SU-DHL-6 (cell line): ENCODE measurements around the gene MRPS34.

Experiments
- H2AFZ ChIP-seq: fragments of 200-600 bp; sonication (generic); 2 replicates; pipeline ENCODE4 v1.6.1; 2014; ENCODE audit warnings: low read depth, mild to moderate bottlenecking, moderate library complexity, mixed read lengths, antibody characterized with exemption, low read length; ENCODE audit not compliant: severe bottlenecking
- H3F3A ChIP-seq: fragments of 200-600 bp; shearing (Covaris generic); 2 replicates; pipeline ENCODE4 v1.6.0; 2016; ENCODE audit warnings: antibody characterized with exemption, mild to moderate bottlenecking; ENCODE audit not compliant: insufficient read depth
- H3K27ac ChIP-seq: fragments of 200-600 bp; sonication (generic); 2 replicates; pipeline ENCODE4 v1.5.1; 2016; ENCODE audit warnings: low read depth, mild to moderate bottlenecking, low read length, moderate library complexity, mixed read lengths
- H3K27me3 ChIP-seq: fragments of 200-600 bp; sonication (generic), shearing (Covaris generic); 2 replicates; pipeline ENCODE4 v1.6.0; 2014; ENCODE audit warnings: mild to moderate bottlenecking, low read length
- H3K36me3 ChIP-seq: fragments of 200-600 bp; sonication (generic); 2 replicates; pipeline ENCODE4 v1.6.1; 2014; ENCODE audit warnings: mild to moderate bottlenecking, low read length, mixed read lengths
- H3K4me2 ChIP-seq: fragments of 300-600, 200-600 bp; shearing (Covaris generic), sonication (generic); 2 replicates; pipeline ENCODE4 v1.6.0; 2014; ENCODE audit warnings: low read length, low read depth, mild to moderate bottlenecking; ENCODE audit not compliant: poor library complexity, severe bottlenecking
- H3K4me3 ChIP-seq: fragments of 200-600 bp; sonication (generic); 2 replicates; pipeline ENCODE4 v1.5.1; 2014; ENCODE audit warnings: antibody characterized with exemption, low read length, mild to moderate bottlenecking, mixed read lengths; ENCODE audit not compliant: insufficient read depth, poor library complexity, severe bottlenecking
- H3K79me2 ChIP-seq: fragments of 200-600 bp; sonication (generic); 2 replicates; pipeline ENCODE4 v1.6.1; 2014; ENCODE audit warnings: mild to moderate bottlenecking, low read length, moderate library complexity; ENCODE audit not compliant: insufficient read depth
- H3K9ac ChIP-seq: fragments of 200-600 bp; sonication (generic); 2 replicates; pipeline ENCODE4 v1.7.0; 2014; ENCODE audit warnings: mild to moderate bottlenecking, low read length
- H3K9me2 ChIP-seq: fragments of 200-600 bp; sonication (generic); replicated peaks from 2 replicates; pipeline ENCODE4 v1.6.1; 2014; ENCODE audit warnings: low read length; ENCODE audit not compliant: insufficient read depth
- H3K9me3 ChIP-seq: fragments of 200-600 bp; sonication (generic); 2 replicates; pipeline ENCODE4 v1.6.1; 2014; ENCODE audit warnings: low read length, mixed read lengths; ENCODE audit not compliant: insufficient read depth
- H4K20me1 ChIP-seq: fragments of 200-600 bp; sonication (generic); 2 replicates; pipeline ENCODE4 v1.6.1; 2014; ENCODE audit warnings: low read depth, mild to moderate bottlenecking, antibody characterized with exemption, low read length, moderate library complexity, mixed read lengths
- EZH2phosphoT487 ChIP-seq: fragments of 200-600 bp; sonication (generic), shearing (Covaris generic); conservative IDR thresholded peaks from 2 replicates; pipeline ENCODE4 v1.6.1; 2018; ENCODE audit warnings: mild to moderate bottlenecking, antibody characterized with exemption, low read length, moderate library complexity, mixed read lengths
- TF ChIP-seq, protein P1 (sequence below): fragments of 200-600 bp; sonication (generic); IDR thresholded peaks from one replicate; pipeline ENCODE4 v1.5.1; 2017; ENCODE audit warnings: antibody characterized with exemption, mild to moderate bottlenecking, low read length, moderate library complexity; ENCODE audit not compliant: insufficient read depth, poor library complexity, severe bottlenecking

MRPS34 gene

DNA sequence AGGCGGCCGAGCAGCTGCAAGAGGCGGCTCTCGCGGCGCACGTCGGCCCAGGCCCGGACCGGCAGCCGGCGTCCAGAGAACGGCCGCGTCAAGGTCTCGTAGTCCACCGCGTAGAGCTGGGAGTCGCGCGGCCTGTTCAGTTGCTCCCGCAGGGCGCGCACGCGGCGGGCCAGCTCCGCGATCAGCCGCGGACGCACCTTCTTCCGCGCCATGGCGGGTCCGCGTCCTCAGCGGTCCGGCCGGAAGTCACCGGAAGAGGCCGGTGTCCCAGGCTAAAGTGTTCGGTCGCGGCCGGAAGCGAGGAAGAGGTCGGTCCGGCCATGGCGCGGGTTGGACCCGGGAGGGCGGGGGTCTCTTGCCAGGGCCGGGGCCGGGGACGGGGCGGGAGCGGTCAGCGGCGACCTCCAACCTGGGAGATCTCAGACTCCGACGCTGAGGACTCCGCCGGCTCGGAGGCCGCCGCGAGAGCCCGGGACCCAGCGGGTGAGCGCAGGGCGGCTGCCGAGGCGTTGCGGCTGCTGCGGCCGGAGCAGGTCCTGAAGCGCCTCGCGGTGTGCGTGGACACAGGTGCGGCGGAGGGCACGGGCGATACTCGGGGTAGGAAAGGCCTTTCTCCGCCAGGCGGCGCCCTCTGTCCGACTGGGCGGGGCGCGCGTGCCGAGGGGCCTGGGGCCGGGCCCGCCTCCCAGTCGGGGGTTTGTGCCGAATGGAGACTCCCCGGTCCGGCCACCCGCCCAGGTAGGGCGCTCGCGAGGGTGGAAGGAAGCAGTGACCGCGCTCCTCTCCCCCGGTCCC lies at the start of gene MRPS34:
Gene MRPS34 (minus strand): TSS at position 227 of the 795 bp plus-strand sequence. CDS start 15 bp downstream, at position 212.
- peaks cover 16% of the 10 kb centered on the region; the same call in 1 of the 2 replicates for H3F3A ChIP-seq
- H3K27ac ChIP-seq, result peak within 1 kb of the TSS; percentile 84
- H3K4me2 ChIP-seq, result peak within 1 kb of the TSS; percentile 95
- peak within 1 kb of the TSS; percentile 93 for H3K9ac ChIP-seq
- no peaks in the 10 kb centered on the region for H3K36me3 ChIP-seq
- no peaks in the 10 kb centered on the region for H3K9me2 ChIP-seq
- TF ChIP-seq, protein P1, sequence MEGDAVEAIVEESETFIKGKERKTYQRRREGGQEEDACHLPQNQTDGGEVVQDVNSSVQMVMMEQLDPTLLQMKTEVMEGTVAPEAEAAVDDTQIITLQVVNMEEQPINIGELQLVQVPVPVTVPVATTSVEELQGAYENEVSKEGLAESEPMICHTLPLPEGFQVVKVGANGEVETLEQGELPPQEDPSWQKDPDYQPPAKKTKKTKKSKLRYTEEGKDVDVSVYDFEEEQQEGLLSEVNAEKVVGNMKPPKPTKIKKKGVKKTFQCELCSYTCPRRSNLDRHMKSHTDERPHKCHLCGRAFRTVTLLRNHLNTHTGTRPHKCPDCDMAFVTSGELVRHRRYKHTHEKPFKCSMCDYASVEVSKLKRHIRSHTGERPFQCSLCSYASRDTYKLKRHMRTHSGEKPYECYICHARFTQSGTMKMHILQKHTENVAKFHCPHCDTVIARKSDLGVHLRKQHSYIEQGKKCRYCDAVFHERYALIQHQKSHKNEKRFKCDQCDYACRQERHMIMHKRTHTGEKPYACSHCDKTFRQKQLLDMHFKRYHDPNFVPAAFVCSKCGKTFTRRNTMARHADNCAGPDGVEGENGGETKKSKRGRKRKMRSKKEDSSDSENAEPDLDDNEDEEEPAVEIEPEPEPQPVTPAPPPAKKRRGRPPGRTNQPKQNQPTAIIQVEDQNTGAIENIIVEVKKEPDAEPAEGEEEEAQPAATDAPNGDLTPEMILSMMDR, result peak; percentile 78
- no peak for TF ChIP-seq EZH2phosphoT487
- no peaks in the 10 kb centered on the region for H3K9me3 ChIP-seq
- peak within 1 kb of the TSS; percentile 37 for H2AFZ ChIP-seq
- H3K79me2 ChIP-seq, result peaks cover 16% of the 10 kb centered on the region
- H3K4me3 ChIP-seq, result peak within 1 kb of the TSS; percentile 90
- no peaks in the 10 kb centered on the region for H3K27me3 ChIP-seq
- H4K20me1 ChIP-seq, result no peaks in the 10 kb centered on the region

DNA sequence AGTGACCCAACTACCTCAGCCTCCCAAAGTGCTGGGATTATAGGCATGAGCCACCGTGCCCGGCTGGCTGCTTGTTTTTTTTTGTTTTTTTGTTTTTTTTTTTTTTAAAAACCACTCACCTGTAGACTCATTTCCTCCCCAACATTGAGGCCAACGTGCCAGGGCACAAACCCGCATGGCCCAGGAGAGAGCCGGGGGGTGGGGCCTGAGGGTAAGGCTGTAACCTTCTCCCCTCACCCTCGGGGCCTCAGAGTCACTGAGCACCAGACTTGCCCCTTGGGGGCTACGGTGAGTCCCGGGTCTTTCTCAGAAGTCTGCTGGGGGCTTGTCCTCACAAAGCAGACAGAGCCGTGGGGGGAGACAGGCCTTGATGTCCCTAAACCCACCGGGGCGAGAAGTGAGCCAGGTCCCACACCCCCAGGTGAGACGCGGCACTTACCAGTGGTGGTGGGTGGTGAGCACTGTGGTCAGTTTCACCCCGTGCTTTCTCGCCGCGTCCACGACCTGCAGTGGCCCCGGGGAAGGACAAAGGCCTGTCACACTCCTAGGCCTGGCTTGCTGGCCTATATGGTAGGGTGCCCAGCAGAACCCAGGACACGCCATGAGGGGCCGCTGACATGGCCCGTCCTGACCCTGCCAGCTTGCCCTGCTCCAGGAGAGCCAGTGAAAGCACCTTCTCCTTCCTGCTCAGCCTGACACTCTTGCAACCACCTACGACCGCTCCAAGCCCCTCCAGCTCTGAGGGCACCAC lies 49.1 kb upstream of the MRPS34 start:
- Histone ChIP-seq H3K4me2 (no peak overlapping the region), H2AFZ (no peak overlapping the region), H3K79me2 (no peaks in the 10 kb centered on the region), H3K27ac (no peak overlapping the region), H3F3A (no peaks in the 10 kb centered on the region), H4K20me1 (no peaks in the 10 kb centered on the region), H3K9me3 (no peaks in the 10 kb centered on the region), H3K27me3 (no peaks in the 10 kb centered on the region), H3K9ac (no peak overlapping the region), H3K36me3 (no peaks in the 10 kb centered on the region), H3K4me3 (no peak overlapping the region), H3K9me2 (no peaks in the 10 kb centered on the region)
- TF ChIP-seq, protein P1, result no peak
- no peak for TF ChIP-seq EZH2phosphoT487

GRCh38 chr16:1820946-1821290 lies 48.0 kb upstream of the MRPS34 start:
- Histone ChIP-seq H3K4me3 (no peak overlapping the region), H3K36me3 (no peaks in the 10 kb centered on the region)

More at GRCh38 chr16:1820946-1821290, 48.0 kb upstream of the MRPS34 start:
- H3K9me2 ChIP-seq, result no peaks in the 10 kb centered on the region
- H3K4me2 ChIP-seq, result no peak overlapping the region
- H4K20me1 ChIP-seq, result no peaks in the 10 kb centered on the region
- H3K79me2 ChIP-seq, result no peaks in the 10 kb centered on the region
- no peak overlapping the region for H3K9ac ChIP-seq
- H2AFZ ChIP-seq, result no peak overlapping the region
- no peak overlapping the region for H3K27ac ChIP-seq
- H3K27me3 ChIP-seq, result no peaks in the 10 kb centered on the region
- H3F3A ChIP-seq, result no peaks in the 10 kb centered on the region
- no peak for TF ChIP-seq EZH2phosphoT487
- TF ChIP-seq, protein P1, result no peak
- no peaks in the 10 kb centered on the region for H3K9me3 ChIP-seq
